K562 (cell line): ENCODE data around the gene TMA7B. TPM values are rescaled to one million over a fixed set of nuclear protein-coding genes. Genes with fewer than 3 reads are reported as not detected.

Experiments
- CCNT2 ChIP-seq: IDR thresholded peaks from 2 replicates; pipeline ENCODE4 v1.6.1; 2011; ENCODE audit warnings: borderline replicate concordance, low read depth, mild to moderate bottlenecking, moderate library complexity, mixed read lengths, low read length; ENCODE audit not compliant: insufficient read length; ENCODE audit errors: extremely low read depth
- CREM ChIP-seq: IDR thresholded peaks from 2 replicates; pipeline ENCODE4 v1.6.1; 2014; ENCODE audit warnings: antibody characterized with exemption, low read depth
- GABPA ChIP-seq: fragments of 200-800 bp; sonication (Bioruptor generic); conservative IDR thresholded peaks from 2 replicates; pipeline ENCODE4 v1.6.1; 2016; ENCODE audit warnings: low read depth, missing genetic modification characterization, missing compliant biosample characterization
- HNRNPLL ChIP-seq: fragments of 200-400 bp; formaldehyde crosslinking; IDR thresholded peaks from 2 replicates; pipeline ENCODE4 v1.6.1; 2017; ENCODE audit warnings: low read length, low read depth, mild to moderate bottlenecking; ENCODE audit not compliant: poor library complexity, severe bottlenecking
- NFE2L1 ChIP-seq: fragments of 450-650 bp; IDR thresholded peaks from 2 replicates; pipeline ENCODE4 v1.6.1; 2016; ENCODE audit warnings: missing genetic modification characterization, low read depth, mild to moderate bottlenecking, missing compliant biosample characterization, moderate library complexity, borderline replicate concordance
- PHF21A ChIP-seq: fragments of 450-650 bp; IDR thresholded peaks from 2 replicates; pipeline ENCODE4 v1.6.1; 2017; ENCODE audit warnings: low read depth, borderline replicate concordance
- PML ChIP-seq: IDR thresholded peaks from 2 replicates; pipeline ENCODE4 v1.6.1; 2012; ENCODE audit warnings: low read length, inconsistent platforms
- TAL1 ChIP-seq: fragments of 450-650 bp; IDR thresholded peaks from 2 replicates; pipeline ENCODE4 v1.6.1; 2016; ENCODE audit warnings: mild to moderate bottlenecking
- ZNF133 ChIP-seq: fragments of 250-450 bp; sonication (Bioruptor Pico); IDR thresholded peaks from 2 replicates; pipeline ENCODE4 v1.4.0; 2020; ENCODE audit warnings: mild to moderate bottlenecking
- ZNF239 ChIP-seq: fragments of 250-450 bp; sonication (Bioruptor Pico); IDR thresholded peaks from 2 replicates; pipeline ENCODE4 v1.4.0; 2020; ENCODE audit warnings: mild to moderate bottlenecking
- ZNF347 ChIP-seq: fragments of 450-650 bp; formaldehyde crosslinking; IDR thresholded peaks from 2 replicates; pipeline ENCODE4 v1.4.0; 2020; ENCODE audit warnings: low read depth, mild to moderate bottlenecking, moderate library complexity
- ZSCAN32 ChIP-seq: fragments of 450-650 bp; formaldehyde crosslinking; IDR thresholded peaks from 2 replicates; pipeline ENCODE4 v1.4.0; 2020; ENCODE audit warnings: mild to moderate bottlenecking, moderate library complexity
- polyA plus RNA-seq, 8 experiments: library from polyadenylated mRNA; depleted of rRNA in 4 of 8; stranded (reverse) in 5 of 8; unstranded in 3 of 8; fragments of >200 nt; fragmentation: Nextera tagmentation in 2 of 8; fragmentation: Illumina TruSeq in 1 of 8; extraction: Ambion mirVana in 2 of 8; extraction: Trizol in 1 of 8; gene quantifications; 2 replicates each; pipeline versions ENCODE4 v1.2.1 to v1.2.3, GENCODE V29; 2011 to 2014; ENCODE audit warnings: inconsistent platforms in 1 of 8, missing spikeins in 1 of 8
- total RNA-seq, 7 experiments: library from RNA; depleted of rRNA in 6 of 7; stranded (reverse); fragments of >200 nt in 6 of 7; fragmentation: Illumina TruSeq in 2 of 7; extraction: Trizol in 2 of 7; gene quantifications; 2 replicates each; pipeline versions ENCODE4 v1.2.1 to v1.2.3, GENCODE V29; 2011 to 2021; ENCODE audit warnings: low replicate concordance in 1 of 7
- TF ChIP-seq, protein P1 (sequence below), 2 experiments: fragments of 450-650 bp; IDR thresholded peaks; 2 replicates each; pipeline ENCODE4 v1.6.1; 2018; ENCODE audit warnings: mild to moderate bottlenecking in 2 of 2, low read depth in 1 of 2; ENCODE audit not compliant: partially characterized antibody in 2 of 2
- TF ChIP-seq, protein P2 (sequence below): fragments of 450-650 bp; formaldehyde crosslinking; IDR thresholded peaks from 2 replicates; pipeline ENCODE4 v1.4.0; 2020; ENCODE audit warnings: mild to moderate bottlenecking, mixed read lengths
- TF ChIP-seq, protein P3 (sequence below): fragments of 450-650 bp; formaldehyde crosslinking; IDR thresholded peaks from 2 replicates; pipeline ENCODE4 v1.4.0; 2022; ENCODE audit warnings: missing genetic modification characterization
- TF ChIP-seq, protein P4 (sequence below): fragments of 150-350 bp; IDR thresholded peaks from 2 replicates; pipeline ENCODE4 v1.6.1; 2014; ENCODE audit warnings: low read depth, mild to moderate bottlenecking, low read length, borderline replicate concordance

TMA7B gene
- total and polyA plus RNA-seq, 9 of the 15 experiments (the other 6 are each of a cell fraction or from before 2014, with no cell fraction given), result 5.6 to 14.2 (median 11.8) TPM

DNA sequence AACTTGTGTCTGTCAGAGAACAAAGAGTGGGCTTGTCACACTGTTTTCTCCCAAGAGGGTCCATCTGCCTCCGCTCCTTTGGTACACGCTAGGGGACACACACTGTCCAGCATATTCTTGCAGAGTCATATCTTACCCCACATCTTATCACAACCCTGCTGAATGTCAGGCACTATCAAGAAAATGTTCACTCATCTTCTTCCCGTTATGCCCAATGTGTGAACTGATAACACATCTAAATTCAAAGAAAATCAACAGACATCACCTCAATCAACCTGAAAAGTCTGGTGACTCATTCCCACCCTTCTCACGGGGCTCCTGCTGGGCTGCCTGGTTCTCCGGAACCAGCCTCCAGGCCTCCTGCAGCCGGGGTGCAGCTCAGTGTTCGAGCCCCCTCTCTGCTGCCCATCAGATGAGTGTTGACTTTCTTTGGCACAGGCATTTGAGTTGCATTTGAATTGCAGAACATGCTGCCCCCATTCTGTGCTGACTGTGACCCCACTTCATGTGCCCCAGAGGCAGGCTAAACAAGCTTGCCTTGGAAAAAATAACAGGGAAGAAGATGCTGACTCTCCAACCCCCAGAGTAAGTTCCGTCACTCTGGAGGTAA, 40.0 kb upstream of the TMA7B start (continued):
- peak; percentile 63 for TF ChIP-seq CCNT2
- TF ChIP-seq CREM, result peak; percentile 58; the same call in 1 of the 2 replicates
- TF ChIP-seq NFE2L1, result no peak
- TF ChIP-seq, protein P1, sequence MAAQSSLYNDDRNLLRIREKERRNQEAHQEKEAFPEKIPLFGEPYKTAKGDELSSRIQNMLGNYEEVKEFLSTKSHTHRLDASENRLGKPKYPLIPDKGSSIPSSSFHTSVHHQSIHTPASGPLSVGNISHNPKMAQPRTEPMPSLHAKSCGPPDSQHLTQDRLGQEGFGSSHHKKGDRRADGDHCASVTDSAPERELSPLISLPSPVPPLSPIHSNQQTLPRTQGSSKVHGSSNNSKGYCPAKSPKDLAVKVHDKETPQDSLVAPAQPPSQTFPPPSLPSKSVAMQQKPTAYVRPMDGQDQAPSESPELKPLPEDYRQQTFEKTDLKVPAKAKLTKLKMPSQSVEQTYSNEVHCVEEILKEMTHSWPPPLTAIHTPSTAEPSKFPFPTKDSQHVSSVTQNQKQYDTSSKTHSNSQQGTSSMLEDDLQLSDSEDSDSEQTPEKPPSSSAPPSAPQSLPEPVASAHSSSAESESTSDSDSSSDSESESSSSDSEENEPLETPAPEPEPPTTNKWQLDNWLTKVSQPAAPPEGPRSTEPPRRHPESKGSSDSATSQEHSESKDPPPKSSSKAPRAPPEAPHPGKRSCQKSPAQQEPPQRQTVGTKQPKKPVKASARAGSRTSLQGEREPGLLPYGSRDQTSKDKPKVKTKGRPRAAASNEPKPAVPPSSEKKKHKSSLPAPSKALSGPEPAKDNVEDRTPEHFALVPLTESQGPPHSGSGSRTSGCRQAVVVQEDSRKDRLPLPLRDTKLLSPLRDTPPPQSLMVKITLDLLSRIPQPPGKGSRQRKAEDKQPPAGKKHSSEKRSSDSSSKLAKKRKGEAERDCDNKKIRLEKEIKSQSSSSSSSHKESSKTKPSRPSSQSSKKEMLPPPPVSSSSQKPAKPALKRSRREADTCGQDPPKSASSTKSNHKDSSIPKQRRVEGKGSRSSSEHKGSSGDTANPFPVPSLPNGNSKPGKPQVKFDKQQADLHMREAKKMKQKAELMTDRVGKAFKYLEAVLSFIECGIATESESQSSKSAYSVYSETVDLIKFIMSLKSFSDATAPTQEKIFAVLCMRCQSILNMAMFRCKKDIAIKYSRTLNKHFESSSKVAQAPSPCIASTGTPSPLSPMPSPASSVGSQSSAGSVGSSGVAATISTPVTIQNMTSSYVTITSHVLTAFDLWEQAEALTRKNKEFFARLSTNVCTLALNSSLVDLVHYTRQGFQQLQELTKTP (IDR thresholded peaks at IDR 0.05; ENCODE audit: low read depth in 1 of 2, partially characterized antibody in 2 of 2), result peak; percentile 31 to 33
- no peak for TF ChIP-seq PHF21A
- TF ChIP-seq ZSCAN32 (CRISPR knock-in tag), result no peak
- TF ChIP-seq TAL1, result peak; percentile 90
- TF ChIP-seq, protein P2, sequence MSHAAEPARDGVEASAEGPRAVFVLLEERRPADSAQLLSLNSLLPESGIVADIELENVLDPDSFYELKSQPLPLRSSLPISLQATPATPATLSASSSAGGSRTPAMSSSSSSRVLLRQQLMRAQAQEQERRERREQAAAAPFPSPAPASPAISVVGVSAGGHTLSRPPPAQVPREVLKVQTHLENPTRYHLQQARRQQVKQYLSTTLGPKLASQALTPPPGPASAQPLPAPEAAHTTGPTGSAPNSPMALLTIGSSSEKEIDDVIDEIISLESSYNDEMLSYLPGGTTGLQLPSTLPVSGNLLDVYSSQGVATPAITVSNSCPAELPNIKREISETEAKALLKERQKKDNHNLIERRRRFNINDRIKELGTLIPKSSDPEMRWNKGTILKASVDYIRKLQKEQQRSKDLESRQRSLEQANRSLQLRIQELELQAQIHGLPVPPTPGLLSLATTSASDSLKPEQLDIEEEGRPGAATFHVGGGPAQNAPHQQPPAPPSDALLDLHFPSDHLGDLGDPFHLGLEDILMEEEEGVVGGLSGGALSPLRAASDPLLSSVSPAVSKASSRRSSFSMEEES (CRISPR knock-in tag), result no peak
- TF ChIP-seq GABPA (tag), result no peak
- TF ChIP-seq ZNF347, result no peak
- TF ChIP-seq, protein P3, sequence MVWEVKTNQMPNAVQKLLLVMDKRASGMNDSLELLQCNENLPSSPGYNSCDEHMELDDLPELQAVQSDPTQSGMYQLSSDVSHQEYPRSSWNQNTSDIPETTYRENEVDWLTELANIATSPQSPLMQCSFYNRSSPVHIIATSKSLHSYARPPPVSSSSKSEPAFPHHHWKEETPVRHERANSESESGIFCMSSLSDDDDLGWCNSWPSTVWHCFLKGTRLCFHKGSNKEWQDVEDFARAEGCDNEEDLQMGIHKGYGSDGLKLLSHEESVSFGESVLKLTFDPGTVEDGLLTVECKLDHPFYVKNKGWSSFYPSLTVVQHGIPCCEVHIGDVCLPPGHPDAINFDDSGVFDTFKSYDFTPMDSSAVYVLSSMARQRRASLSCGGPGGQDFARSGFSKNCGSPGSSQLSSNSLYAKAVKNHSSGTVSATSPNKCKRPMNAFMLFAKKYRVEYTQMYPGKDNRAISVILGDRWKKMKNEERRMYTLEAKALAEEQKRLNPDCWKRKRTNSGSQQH (CRISPR knock-in tag), result no peak
- peak; percentile 75; the same call in 1 of the 2 replicates for TF ChIP-seq PML
- TF ChIP-seq ZNF239 (CRISPR knock-in tag), result no peak
- TF ChIP-seq, protein P4, sequence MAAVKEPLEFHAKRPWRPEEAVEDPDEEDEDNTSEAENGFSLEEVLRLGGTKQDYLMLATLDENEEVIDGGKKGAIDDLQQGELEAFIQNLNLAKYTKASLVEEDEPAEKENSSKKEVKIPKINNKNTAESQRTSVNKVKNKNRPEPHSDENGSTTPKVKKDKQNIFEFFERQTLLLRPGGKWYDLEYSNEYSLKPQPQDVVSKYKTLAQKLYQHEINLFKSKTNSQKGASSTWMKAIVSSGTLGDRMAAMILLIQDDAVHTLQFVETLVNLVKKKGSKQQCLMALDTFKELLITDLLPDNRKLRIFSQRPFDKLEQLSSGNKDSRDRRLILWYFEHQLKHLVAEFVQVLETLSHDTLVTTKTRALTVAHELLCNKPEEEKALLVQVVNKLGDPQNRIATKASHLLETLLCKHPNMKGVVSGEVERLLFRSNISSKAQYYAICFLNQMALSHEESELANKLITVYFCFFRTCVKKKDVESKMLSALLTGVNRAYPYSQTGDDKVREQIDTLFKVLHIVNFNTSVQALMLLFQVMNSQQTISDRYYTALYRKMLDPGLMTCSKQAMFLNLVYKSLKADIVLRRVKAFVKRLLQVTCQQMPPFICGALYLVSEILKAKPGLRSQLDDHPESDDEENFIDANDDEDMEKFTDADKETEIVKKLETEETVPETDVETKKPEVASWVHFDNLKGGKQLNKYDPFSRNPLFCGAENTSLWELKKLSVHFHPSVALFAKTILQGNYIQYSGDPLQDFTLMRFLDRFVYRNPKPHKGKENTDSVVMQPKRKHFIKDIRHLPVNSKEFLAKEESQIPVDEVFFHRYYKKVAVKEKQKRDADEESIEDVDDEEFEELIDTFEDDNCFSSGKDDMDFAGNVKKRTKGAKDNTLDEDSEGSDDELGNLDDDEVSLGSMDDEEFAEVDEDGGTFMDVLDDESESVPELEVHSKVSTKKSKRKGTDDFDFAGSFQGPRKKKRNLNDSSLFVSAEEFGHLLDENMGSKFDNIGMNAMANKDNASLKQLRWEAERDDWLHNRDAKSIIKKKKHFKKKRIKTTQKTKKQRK, result no peak
- TF ChIP-seq HNRNPLL, result no peak
- no peak for TF ChIP-seq ZNF133
